BLaER1 (cell line): Measurements from ENCODE around the gene GMDS.
A peak's percentile ranks its signal among the peaks of the same experiment; 100 is the strongest.

Experiments used
- H3K27ac ChIP-seq: shearing (Covaris generic); formaldehyde crosslinking; 2 replicates; pipeline ENCODE4 v1.8.1; 2022
- H3K27me3 ChIP-seq: shearing (Covaris generic); formaldehyde crosslinking; 2 replicates; pipeline ENCODE4 v1.8.1; 2022
- H3K36me3 ChIP-seq: shearing (Covaris generic); formaldehyde crosslinking; 2 replicates; pipeline ENCODE4 v1.8.1; 2022
- H3K4me1 ChIP-seq: shearing (Covaris generic); formaldehyde crosslinking; 2 replicates; pipeline ENCODE4 v1.8.1; 2022
- H3K4me2 ChIP-seq: shearing (Covaris generic); formaldehyde crosslinking; 2 replicates; pipeline ENCODE4 v1.8.1; 2022
- H3K4me3 ChIP-seq: shearing (Covaris generic); formaldehyde crosslinking; 2 replicates; pipeline ENCODE4 v1.8.1; 2022
- H3K9ac ChIP-seq: shearing (Covaris generic); formaldehyde crosslinking; 2 replicates; pipeline ENCODE4 v1.8.1; 2022
- H3K9me3 ChIP-seq: shearing (Covaris generic); formaldehyde crosslinking; 2 replicates; pipeline ENCODE4 v1.8.1; 2022
- H4K20me1 ChIP-seq: shearing (Covaris generic); formaldehyde crosslinking; 2 replicates; pipeline ENCODE4 v1.8.1; 2022
- Cebpa-rat ChIP-seq: shearing (Covaris generic); IDR thresholded peaks from 2 replicates; pipeline ENCODE4 v1.8.1; 2022

The GMDS gene

DNA sequence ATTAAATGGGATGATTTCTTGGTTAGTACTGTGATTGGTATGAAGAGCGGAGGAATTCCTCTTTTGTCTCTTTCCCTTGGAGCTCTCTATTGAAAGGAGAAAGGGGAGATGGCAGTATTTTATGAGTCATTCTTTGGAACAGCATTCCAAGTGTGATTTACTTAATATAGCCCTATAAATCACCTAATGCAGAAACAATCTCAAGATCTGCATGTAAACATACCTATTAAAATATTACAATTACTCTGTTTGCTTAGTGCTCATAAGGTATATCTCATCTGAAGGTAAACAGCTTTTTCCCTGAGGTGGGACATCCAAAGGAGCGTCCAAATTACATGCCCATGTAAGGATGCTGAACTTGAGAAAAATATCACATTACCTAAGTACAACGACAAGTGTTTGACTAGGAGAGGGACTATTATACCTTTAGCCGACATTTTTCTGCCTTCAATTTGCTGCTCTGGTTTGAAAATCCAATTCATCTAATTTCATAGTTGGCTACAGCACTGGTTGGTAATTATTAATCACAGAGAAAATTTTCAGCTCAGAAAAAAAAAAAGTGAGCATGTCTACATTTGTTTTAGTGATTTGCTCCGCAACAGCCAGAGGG is 406.7 kb downstream of the GMDS start:
- Histone ChIP-seq H3K4me2 (no peak overlapping the region), H3K4me1 (no peaks in the 10 kb centered on the region), H4K20me1 (no peaks in the 10 kb centered on the region), H3K9me3 (no peaks in the 10 kb centered on the region), H3K36me3 (no peaks in the 10 kb centered on the region), H3K4me3 (no peak overlapping the region), H3K9ac (no peak overlapping the region), H3K27ac (no peak overlapping the region), H3K27me3 (no peaks in the 10 kb centered on the region)
- no peak for TF ChIP-seq Cebpa-rat

DNA sequence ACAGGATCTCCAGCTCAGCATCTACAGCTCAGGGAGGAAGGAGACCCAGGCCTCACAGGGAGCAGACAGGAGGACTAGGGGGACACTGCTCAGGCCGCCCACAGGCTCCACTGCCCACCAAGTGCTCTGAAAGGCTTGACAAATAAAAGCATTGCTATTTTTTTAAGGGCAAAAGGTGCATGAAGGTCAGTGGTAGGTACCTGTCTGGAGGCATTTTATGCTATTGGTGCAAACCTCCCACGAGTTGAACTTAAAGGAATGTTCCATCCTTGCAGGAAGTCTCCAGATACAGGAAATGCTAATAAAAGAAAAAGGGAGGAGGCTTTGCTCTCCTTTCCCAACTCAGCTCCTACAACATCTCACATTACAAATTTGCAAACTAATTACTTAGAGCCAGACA is 407.6 kb downstream of the GMDS start:
- Histone ChIP-seq H3K4me3 (no peak overlapping the region), H4K20me1 (no peaks in the 10 kb centered on the region), H3K4me2 (no peak overlapping the region), H3K4me1 (peaks cover 6% of the 10 kb centered on the region), H3K9ac (no peak overlapping the region), H3K27ac (no peak overlapping the region), H3K27me3 (no peaks in the 10 kb centered on the region), H3K9me3 (no peaks in the 10 kb centered on the region), H3K36me3 (no peaks in the 10 kb centered on the region)
- TF ChIP-seq Cebpa-rat: no peak

DNA sequence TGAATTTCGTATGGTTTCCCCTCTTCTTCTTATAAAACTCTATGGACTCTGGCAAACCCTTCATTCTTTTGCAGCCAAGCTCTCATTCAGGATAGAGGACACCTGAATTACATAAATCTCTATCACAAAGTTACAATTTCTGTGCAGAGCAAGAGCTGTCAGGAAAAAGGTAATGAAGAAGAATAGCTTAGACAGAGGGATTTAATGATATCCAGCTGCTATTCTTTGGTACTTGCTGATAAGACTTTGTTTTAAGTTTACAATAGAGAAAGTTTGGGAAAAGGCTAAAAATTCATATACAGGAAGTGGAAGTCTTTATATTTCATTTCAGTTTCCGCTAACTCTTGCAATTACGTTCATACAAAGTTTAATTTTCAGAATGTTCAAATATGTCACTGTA is 408.7 kb downstream of the GMDS start:
- H3K27ac ChIP-seq: no peak overlapping the region
- H3K27me3 ChIP-seq: no peaks in the 10 kb centered on the region
- no peak overlapping the region for H3K9ac ChIP-seq
- no peak overlapping the region for H3K4me2 ChIP-seq
- H3K36me3 ChIP-seq: no peaks in the 10 kb centered on the region
- no peaks in the 10 kb centered on the region for H4K20me1 ChIP-seq
- H3K4me1 ChIP-seq: peaks cover 14% of the 10 kb centered on the region
- TF ChIP-seq Cebpa-rat: no peak
- no peaks in the 10 kb centered on the region for H3K9me3 ChIP-seq
- no peak overlapping the region for H3K4me3 ChIP-seq

DNA sequence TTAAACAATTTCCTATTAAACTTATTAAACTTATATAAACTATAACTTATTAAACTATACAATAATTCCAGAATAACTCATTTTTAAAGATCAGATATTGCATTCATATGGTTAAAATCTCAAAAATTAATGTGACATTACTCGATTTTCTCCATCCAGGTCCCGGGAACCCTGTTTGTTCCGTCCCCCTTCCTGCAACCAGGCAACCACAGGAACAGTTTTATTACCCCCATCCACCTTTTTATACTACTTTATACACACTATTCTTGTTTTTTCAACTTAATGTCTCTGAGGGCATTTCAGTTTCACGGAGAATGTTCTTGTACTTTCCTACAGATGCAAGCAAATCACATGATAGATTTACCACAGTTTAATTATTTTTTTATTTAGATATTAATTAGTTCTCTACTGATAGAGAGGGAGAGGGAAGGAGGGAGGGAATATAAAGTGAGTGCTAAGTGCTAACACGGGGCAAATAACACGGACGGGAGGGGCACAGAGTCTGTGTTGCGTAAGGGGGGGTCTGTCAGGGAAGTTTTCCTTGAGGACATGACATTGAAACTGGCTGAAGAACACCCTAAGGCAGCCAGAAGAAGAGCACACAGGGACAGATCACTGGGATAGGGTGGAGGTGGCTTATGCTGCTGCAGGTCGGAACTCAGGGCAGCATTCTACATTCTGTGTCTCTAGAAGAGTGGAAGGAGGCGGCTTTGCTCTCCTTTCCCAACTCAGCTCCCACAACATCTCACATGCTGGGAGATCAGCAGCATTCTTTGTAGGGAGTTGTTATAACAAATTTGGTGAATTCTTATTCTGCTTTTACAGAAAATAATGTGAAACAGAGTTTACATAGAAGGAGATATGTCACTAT is 410.5 kb downstream of the GMDS start:
- H3K9ac ChIP-seq: no peak overlapping the region
- no peak for TF ChIP-seq Cebpa-rat
- H3K4me1 ChIP-seq: peaks cover 14% of the 10 kb centered on the region
- H3K9me3 ChIP-seq: no peaks in the 10 kb centered on the region
- no peak overlapping the region for H3K27ac ChIP-seq
- no peak overlapping the region for H3K4me3 ChIP-seq
- H3K4me2 ChIP-seq: no peak overlapping the region
- no peaks in the 10 kb centered on the region for H3K36me3 ChIP-seq
- H4K20me1 ChIP-seq: no peaks in the 10 kb centered on the region
- H3K27me3 ChIP-seq: no peaks in the 10 kb centered on the region

DNA sequence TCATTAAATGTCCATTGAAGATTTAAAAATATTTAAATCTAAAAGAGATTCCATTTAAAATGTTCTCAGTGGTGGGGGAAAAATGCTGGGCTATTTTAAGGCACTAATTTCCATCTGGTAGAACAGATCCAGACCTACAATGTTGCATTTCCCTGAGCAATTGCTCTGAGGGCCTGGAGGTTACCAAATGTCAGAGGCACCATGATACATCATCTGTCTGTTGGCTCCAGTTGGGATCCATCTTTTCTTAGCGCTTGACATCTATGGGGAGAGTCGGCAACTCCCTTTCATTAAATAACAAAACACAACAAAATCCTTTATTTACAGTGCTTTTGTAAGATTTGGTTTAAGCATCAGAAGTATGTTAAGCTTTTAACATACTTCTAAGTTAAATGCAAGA is 411.2 kb downstream of the GMDS start:
- no peak for TF ChIP-seq Cebpa-rat
- Histone ChIP-seq H3K36me3 (no peaks in the 10 kb centered on the region), H3K9ac (no peak overlapping the region), H3K9me3 (peaks cover 6% of the 10 kb centered on the region; the same call in 1 of the 2 replicates), H3K27me3 (no peaks in the 10 kb centered on the region), H3K4me2 (no peak overlapping the region), H4K20me1 (no peaks in the 10 kb centered on the region), H3K4me3 (no peak overlapping the region), H3K4me1 (peaks cover 14% of the 10 kb centered on the region), H3K27ac (no peak overlapping the region)

DNA sequence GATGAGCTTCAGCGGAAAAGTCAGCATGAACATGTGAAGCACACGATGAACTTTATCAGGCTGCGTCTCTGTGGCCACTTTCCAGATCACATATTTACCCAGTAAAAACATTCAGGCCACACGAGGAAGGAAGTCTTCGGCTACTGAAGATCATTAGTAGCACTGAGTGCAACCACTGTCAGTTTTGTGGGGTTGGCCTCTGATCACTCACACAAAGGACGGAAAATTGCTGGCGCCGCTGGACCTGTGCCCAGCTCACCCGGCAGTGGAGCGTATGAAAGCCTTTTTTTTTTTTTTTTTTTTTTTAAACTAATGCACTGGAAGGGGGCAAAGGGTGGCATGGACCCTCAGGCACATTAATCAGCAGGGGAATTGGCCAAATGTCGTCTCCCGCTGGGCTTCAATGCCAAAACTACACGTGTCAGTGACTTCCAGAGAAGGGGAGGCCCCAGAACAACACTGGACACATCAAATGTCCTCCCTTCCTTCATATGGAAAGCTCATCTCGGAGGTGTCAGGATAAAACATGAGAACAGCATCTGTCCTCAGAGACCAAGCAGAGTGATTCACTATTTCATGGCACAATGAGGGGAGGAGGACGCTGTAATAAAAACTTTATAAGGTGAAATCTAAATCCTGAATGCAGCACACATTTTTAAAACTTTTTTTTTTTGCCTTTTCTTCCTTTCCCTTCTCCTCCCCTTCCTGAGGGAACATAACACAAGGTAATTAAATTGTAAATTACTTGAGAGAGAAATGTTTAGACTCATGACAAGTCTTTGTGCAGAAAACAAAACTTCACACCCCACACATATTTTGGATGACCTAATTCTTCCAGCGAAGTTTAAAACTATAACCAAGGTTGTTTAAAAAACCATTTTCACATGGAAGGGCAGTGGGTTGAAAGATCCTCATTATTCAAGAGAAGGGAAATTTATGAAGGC is 412.3 kb downstream of the GMDS start:
- Histone ChIP-seq H3K9me3 (peaks cover 17% of the 10 kb centered on the region), H3K9ac (no peak overlapping the region), H3K27me3 (no peaks in the 10 kb centered on the region), H3K36me3 (no peaks in the 10 kb centered on the region; the same call in 1 of the 2 replicates), H4K20me1 (no peaks in the 10 kb centered on the region), H3K4me1 (peaks cover 14% of the 10 kb centered on the region), H3K4me3 (no peak overlapping the region), H3K27ac (no peak overlapping the region), H3K4me2 (peak overlapping the region; percentile 56)
- no peak for TF ChIP-seq Cebpa-rat

DNA sequence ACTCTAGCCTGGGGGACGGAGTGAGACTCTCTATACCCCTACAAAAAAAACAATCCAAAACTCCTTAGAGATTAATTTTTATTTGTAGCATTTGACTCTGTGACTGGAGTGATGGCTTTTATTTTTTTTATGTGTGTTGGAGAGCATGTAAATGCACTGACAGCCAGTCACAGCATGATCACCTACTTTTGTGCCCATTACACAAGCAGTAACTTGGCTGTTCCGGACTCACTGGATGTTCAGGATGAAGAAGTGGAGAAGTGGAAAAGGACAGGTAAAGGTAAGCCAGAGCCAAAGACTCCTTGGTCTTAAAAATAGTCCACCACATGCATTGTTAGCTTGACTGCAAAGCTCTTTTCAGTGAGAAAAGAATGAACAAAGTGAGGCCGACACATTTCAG is 413.0 kb downstream of the GMDS start:
- Histone ChIP-seq H3K27me3 (no peaks in the 10 kb centered on the region), H3K4me2 (peak overlapping the region; percentile 56), H3K4me1 (peaks cover 14% of the 10 kb centered on the region), H3K36me3 (no peaks in the 10 kb centered on the region; the same call in 1 of the 2 replicates), H3K9me3 (peaks cover 24% of the 10 kb centered on the region), H3K27ac (no peak overlapping the region), H4K20me1 (no peaks in the 10 kb centered on the region), H3K9ac (no peak overlapping the region), H3K4me3 (no peak overlapping the region)
- no peak for TF ChIP-seq Cebpa-rat

DNA sequence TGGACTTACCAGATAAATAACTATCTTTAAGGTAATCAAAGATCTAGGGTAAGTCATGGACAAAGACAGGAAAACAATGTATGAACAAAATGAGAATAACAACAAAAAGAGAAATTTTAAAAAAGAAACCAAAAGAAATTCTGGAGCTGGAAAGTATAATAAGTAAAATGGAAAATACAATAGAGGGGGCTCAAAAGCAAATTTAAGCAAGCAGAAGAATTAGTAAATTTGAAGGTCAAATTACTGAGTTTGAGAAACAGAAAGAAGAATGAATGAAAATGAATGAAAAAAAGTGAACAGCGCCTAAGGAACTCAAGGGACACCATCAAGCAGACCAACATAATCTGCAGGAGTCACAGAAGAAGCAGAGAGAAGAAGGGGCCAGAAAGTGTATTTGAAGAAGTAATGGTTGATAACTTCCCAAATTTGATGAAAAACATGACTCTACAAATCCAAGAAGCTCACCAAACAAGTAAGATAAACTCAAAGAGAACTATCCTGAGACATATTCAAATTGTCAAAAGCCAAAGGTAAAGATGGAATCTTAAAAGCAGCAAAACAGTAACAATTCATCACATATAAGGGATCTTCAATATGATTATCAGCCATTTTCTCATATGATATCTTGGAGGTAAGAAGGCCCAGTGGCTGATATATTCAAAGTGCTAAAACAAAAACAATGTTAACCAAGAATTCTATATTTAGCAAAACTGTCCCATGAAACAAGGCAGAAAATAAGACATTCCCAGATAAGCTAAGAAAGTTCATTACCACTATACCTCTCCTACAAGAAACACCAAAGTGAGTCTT is 417.2 kb downstream of the GMDS start:
- Histone ChIP-seq H3K4me3 (no peak overlapping the region), H3K4me1 (peaks cover 11% of the 10 kb centered on the region), H4K20me1 (no peaks in the 10 kb centered on the region), H3K27me3 (no peaks in the 10 kb centered on the region), H3K9me3 (peaks cover 27% of the 10 kb centered on the region), H3K9ac (no peak overlapping the region), H3K27ac (no peak overlapping the region), H3K4me2 (no peak overlapping the region), H3K36me3 (no peaks in the 10 kb centered on the region; the same call in 1 of the 2 replicates)
- TF ChIP-seq Cebpa-rat: no peak

DNA sequence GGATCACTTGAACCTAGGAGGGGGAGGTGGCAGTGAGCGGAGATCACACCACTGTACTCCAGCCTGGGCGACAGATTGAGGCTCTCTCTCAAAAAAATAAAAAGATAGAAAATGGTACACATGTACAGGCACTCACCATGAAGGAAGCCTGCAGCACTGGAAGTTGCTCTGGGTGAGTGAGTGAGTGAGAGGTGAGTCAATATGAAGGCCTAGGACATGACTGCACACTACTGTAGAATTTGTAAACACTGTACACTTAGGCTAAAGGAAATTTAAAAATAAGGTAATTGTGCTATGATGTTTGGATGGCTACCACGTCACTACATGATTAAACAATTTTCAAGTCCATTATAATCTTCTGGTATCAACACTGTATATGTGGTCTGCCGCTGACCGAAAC is 419.5 kb downstream of the GMDS start:
- TF ChIP-seq Cebpa-rat: no peak
- no peaks in the 10 kb centered on the region for H3K27me3 ChIP-seq
- H3K4me3 ChIP-seq: no peak overlapping the region
- H3K9ac ChIP-seq: no peak overlapping the region
- peaks cover 27% of the 10 kb centered on the region for H3K9me3 ChIP-seq
- no peak overlapping the region for H3K4me2 ChIP-seq
- H3K4me1 ChIP-seq: peaks cover 19% of the 10 kb centered on the region
- H3K27ac ChIP-seq: no peak overlapping the region
- H3K36me3 ChIP-seq: no peaks in the 10 kb centered on the region; the same call in 1 of the 2 replicates
- H4K20me1 ChIP-seq: no peaks in the 10 kb centered on the region
